NCI-H2196 treated with DMSO at 0.1 percent for 48 hours (cell line): ENCODE results near the gene C12orf43.
"Not testable (repeated sequence)": the region's sequence is repeated elsewhere in the genome, so short reads cannot be mapped to it uniquely, and the experiment has no call there.

Source experiments
- DNase-seq: peaks from one replicate; lab custom pipeline; 2025; ENCODE audit not compliant: unreplicated experiment; lab: John Stamatoyannopoulos, UW

The C12orf43 gene, protein sequence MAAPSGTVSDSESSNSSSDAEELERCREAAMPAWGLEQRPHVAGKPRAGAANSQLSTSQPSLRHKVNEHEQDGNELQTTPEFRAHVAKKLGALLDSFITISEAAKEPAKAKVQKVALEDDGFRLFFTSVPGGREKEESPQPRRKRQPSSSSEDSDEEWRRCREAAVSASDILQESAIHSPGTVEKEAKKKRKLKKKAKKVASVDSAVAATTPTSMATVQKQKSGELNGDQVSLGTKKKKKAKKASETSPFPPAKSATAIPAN

GRCh38 chr12:121015825-121016766 is at the start of gene C12orf43:
TSS of gene C12orf43 (minus strand) at chr12:121016487. CDS start at chr12:121016474, 13 bp downstream.
- peak; percentile 86 for DNase-seq

DNA sequence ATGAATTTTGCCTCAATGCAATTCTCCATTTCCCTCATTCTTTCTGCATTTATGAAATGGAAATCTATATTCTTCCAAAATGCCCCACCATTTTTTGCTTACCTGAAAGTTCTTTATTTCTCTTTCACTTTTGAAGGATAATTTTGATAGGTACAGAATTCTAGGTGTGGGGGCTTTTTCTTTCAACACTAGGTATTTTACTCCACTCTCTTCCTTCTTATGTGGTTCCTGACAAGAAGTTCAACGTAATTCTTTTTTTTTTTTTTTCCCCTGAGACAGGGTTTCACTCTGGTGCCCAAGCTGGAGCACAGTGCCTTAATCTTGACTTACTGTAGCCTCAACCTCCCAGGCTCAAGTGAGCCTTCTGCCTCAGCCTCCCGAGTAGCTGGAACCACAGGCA is 49.1 kb upstream of the C12orf43 start:
- DNase-seq = no peak

DNA sequence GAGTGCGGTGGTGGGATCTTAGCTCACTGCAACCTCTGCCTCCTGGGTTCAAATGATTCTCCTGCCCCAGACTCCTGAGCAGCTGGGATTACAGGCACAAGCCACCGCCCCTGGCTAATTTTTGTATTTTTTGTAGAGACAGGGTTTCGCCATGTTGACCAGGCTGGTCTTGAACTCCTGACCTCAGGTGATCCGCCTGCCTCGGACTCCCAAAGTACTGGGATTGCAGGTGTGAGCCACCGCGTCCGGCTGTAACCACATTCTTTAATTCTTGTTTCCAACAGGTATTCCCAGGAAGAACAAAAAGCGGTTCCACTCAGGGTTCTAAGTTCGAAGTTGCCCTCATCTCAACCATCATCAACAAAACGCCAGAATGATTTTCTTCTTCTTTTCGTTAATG is 48.3 kb upstream of the C12orf43 start:
- DNase-seq = not testable (repeated sequence)

GRCh38 chr12:121064116-121064515 is 47.8 kb upstream of the C12orf43 start:
- no peak for DNase-seq

DNA sequence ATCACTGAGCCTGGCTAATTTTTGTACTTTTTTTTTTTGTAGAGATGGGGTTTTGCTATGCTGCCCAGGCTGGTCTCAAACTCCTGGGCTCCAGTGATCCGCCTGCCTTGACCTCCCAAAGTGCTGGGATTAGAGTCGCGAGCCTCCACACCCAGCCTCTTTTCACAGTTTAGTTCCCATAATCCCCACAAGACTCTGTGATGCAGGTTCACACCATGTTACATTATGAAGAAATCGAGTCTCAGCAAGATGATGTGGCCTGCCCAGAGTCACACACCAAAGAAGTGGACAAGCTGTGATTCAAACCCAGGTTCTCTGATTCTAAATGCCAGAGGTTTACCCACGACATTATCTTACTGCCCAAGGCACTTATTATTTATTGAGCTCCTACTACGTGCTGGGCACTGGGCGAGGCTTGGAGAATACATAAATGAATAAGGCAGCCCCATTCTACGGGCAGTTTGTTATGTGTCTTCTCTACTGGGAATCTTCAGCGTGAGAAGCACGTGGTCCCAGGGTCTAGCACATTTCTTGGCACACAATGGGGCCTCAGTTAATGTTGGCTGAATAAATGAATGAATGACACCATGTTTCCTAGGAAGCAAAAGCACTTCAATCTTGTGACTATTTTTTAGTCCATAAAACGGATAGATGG is 46.2 kb upstream of the C12orf43 start:
- DNase-seq = no peak

DNA sequence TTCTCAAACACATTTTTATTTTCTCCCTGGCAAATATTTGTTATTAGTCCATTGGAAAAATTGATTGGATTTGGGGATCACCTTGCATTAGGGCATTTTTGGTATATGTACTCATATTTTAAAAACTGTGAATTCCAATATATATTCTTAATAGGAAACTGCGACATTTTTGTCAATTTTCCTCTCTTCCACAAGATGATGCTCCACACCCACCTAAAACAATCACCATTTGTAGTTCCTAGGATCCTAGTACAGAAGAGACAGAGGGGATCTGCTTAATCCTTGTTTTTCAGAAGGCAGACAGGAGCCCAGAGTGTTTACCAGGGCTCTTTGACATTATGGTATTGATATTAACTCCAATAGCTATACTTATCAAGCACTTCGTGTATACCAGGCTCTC is 45.5 kb upstream of the C12orf43 start:
- DNase-seq = no peak

- no peak for DNase-seq
Measured at GRCh38 chr12:121060149-121061001, 44.1 kb upstream of the C12orf43 start.

- no peak for DNase-seq
Measured at GRCh38 chr12:121059031-121059898, 43.0 kb upstream of the C12orf43 start.

DNA sequence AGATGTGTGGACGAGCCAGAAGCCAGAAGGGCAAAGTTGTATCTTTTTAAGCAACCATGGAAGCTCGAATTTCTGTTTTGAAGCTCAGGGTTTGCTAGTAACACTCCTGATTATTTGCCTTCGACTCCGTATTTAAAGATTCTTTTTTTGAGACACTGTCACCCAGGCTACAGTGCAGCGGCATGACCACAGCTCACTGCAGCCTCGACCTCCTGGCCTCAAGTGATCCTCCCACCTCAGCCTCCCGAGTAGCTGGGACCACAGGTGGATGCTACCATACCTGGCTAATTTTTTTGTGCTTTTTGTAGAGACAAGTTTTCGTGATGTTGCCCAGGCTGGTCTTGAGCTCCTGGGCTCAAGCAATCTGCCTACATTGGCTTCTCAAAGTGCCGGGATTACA is 41.5 kb upstream of the C12orf43 start:
- no peak for DNase-seq

DNA sequence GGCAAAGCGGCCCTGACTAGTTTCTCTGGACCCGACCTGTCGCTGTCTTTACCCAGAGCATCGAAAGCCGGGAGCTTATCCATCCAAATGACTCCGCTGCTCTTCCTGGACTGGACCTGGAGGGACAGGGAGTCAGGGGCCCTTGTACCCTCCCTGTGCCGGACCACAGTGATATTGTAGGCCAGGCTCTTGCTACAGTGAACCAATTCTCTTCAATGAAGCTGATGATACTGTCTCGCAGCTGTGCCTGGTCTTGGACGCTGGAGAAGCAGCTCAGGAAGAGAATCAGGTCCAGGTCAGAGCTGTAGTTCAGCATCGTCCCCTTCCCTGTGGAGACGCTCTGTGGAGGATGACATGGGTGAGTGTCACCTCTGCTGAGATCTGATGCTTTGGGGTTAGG is 37.4 kb upstream of the C12orf43 start:
- DNase-seq = no peak

GRCh38 chr12:121050725-121051124 is 34.4 kb upstream of the C12orf43 start:
- DNase-seq = no peak

DNA sequence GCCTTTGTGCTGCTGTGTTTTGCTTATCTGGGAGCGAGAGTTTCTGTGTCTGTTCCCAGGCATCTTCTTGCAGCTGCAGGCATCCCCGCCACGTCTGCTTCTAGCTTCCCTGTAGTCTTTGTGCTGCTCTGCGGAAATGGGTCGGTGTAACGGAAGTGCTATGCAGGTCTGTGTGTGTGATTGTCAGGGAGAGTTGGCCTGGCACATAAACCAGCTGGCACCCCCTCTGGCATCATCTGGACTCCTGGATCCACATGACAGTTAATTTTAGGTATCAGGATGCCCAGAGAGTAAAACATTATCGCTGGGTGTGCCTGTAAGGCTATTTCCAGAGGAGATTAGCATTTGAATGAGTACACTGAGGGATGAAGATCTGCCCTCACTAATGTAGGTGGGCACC is 32.2 kb upstream of the C12orf43 start:
- DNase-seq = no peak

DNA sequence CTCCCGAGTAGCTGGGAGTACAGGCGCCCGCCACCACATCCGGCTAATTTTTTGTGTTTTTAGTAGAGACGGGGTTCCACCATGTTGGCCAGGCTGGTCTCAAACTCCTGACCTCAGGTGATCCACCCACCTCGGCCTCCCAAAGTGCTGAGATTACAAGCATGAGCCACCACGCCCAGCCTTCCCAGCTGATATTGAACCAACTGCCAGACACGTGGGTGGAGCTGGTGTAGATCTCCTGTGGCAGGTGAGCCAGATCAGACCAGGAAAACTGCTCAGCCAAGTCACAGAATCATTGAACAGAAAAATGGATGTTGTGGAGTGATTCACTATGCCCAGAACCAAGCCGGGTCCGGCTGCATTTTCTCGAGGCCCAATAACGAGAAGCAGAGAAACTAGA is 31.1 kb upstream of the C12orf43 start:
- not testable (repeated sequence) for DNase-seq

DNA sequence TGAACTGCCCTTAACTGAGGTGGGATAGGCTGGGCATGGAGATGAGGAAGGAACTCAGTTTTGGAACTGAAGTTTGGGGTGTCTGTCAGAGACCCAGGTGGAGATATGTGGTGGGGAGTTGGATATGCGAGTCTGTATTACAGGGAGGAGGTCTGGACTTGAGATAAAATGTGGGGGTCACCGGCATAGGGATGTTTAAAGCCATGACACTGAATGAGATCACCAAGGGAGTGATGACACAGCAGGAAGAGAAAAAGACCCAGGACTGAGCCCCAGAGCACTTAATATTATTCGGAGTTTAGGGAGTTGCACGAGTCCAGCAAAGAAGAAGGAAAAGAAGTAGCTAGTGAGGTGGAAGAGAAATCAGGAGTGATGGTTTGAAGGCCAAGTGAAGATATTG is 26.8 kb upstream of the C12orf43 start:
- no peak for DNase-seq

GRCh38 chr12:121038861-121039668 is 22.8 kb upstream of the C12orf43 start, which contains the start of gene OASL:
TSS of gene OASL (minus strand) at chr12:121039246. CDS start at chr12:121038971, 275 bp downstream.
- no peak for DNase-seq

- DNase-seq = no peak
Measured at GRCh38 chr12:121036810-121037326, 20.6 kb upstream of the C12orf43 start.

DNA sequence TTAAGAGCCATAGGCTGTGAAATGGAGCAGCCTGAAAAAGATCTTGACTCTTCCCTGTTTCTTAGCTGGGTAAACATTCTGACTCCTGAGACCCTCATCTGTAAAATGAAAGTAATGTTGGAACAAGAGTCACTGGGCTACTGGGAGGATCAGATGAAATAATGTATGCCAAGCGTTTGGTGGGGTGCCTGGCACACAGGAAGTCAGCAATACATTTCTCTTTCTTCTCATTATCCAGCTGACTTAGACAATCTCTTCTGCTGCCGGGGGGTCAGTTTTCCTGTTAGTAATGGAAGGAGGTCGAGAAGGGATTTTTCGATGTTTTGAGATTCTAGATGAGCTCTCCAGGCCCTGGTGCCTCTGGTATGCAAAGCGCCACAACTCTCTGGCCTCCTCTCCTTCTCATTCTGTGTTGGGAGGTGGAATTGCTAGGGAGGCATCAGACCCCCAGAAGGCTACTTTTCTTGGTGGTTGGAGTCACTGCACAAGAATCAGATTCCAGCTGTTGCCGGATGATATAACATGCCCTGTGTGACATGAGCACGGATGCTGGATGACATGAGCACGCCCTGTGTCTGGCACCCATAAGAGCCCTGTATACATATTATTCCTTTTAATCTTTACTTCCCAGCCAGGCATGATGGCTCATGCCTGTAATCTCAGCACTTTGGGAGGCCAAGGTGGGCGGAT is 18.5 kb upstream of the C12orf43 start:
- no peak for DNase-seq
